MM.1S (cell line): ENCODE results near the gene ZNF275.

Experiments
- DNase-seq: peaks from one replicate; pipeline ENCODE4 v3.0.0-alpha.2; 2015
- H2AFZ ChIP-seq: fragments of 300-600 bp; sonication (generic); 2 replicates; pipeline ENCODE4 v1.6.0; 2016; ENCODE audit warnings: antibody characterized with exemption, low read length
- H3F3A ChIP-seq: fragments of 300-600 bp; sonication (generic); 2 replicates; pipeline ENCODE4 v1.6.1; 2016; ENCODE audit warnings: mild to moderate bottlenecking, antibody characterized with exemption, low read length, moderate library complexity, mixed read lengths; ENCODE audit not compliant: insufficient read depth
- H3K27ac ChIP-seq: fragments of 300-600 bp; sonication (generic); 2 replicates; pipeline ENCODE4 v1.5.1; 2016; ENCODE audit warnings: mild to moderate bottlenecking, low read length
- H3K27me3 ChIP-seq: fragments of 300-600 bp; sonication (generic); replicated peaks from 2 replicates; pipeline ENCODE4 v1.6.0; 2016; ENCODE audit warnings: low read length; ENCODE audit not compliant: insufficient read depth
- H3K36me3 ChIP-seq: fragments of 300-600 bp; sonication (generic); replicated peaks from 2 replicates; pipeline ENCODE4 v1.6.1; 2016; ENCODE audit warnings: mild to moderate bottlenecking, low read length, mixed read lengths; ENCODE audit not compliant: insufficient read depth
- H3K4me1 ChIP-seq: fragments of 300-600 bp; sonication (generic); 2 replicates; pipeline ENCODE4 v1.6.1; 2016; ENCODE audit warnings: low read length, mixed read lengths
- H3K4me2 ChIP-seq: fragments of 300-600 bp; sonication (generic); 2 replicates; pipeline ENCODE4 v1.6.0; 2016; ENCODE audit warnings: low read depth, low read length
- H3K4me3 ChIP-seq: fragments of 300-600 bp; sonication (generic); 2 replicates; pipeline ENCODE4 v1.5.1; 2016; ENCODE audit warnings: low read length, mixed read lengths
- H3K79me2 ChIP-seq: fragments of 300-600 bp; sonication (generic); 2 replicates; pipeline ENCODE4 v1.6.1; 2016; ENCODE audit warnings: mixed run types, low read length, mixed read lengths
- H3K9ac ChIP-seq: fragments of 300-600 bp; sonication (generic); 2 replicates; pipeline ENCODE4 v1.6.1; 2016; ENCODE audit warnings: low read length, mixed read lengths
- H3K9me2 ChIP-seq: fragments of 300-600 bp; sonication (generic); replicated peaks from 2 replicates; pipeline ENCODE4 v1.6.1; 2016; ENCODE audit warnings: mild to moderate bottlenecking, low read length, mixed read lengths; ENCODE audit not compliant: insufficient read depth
- H3K9me3 ChIP-seq: fragments of 300-600 bp; sonication (generic); replicated peaks from 2 replicates; pipeline ENCODE4 v1.6.1; 2016; ENCODE audit warnings: mild to moderate bottlenecking, low read length, mixed read lengths; ENCODE audit not compliant: insufficient read depth
- H4K20me1 ChIP-seq: fragments of 300-600 bp; sonication (generic); 2 replicates; pipeline ENCODE4 v1.6.1; 2016; ENCODE audit warnings: mild to moderate bottlenecking, low read length, moderate library complexity, mixed read lengths; ENCODE audit not compliant: insufficient read depth
- EZH2 ChIP-seq: fragments of 300-600 bp; sonication (generic); optimal IDR thresholded peaks from 2 replicates; pipeline ENCODE3; 2017; ENCODE audit warnings: low read depth, mild to moderate bottlenecking, antibody characterized with exemption, low read length, mixed read lengths
- EZH2phosphoT487 ChIP-seq: fragments of 300-600 bp; sonication (generic); IDR thresholded peaks from 2 replicates; pipeline ENCODE4 v1.6.1; 2018; ENCODE audit warnings: antibody characterized with exemption, low read length
- TF ChIP-seq, protein P1 (sequence below): fragments of 300-600 bp; sonication (generic); IDR thresholded peaks from 2 replicates; pipeline ENCODE4 v1.5.1; 2016; ENCODE audit warnings: antibody characterized with exemption, low read length, mixed read lengths

ZNF275 gene

DNA sequence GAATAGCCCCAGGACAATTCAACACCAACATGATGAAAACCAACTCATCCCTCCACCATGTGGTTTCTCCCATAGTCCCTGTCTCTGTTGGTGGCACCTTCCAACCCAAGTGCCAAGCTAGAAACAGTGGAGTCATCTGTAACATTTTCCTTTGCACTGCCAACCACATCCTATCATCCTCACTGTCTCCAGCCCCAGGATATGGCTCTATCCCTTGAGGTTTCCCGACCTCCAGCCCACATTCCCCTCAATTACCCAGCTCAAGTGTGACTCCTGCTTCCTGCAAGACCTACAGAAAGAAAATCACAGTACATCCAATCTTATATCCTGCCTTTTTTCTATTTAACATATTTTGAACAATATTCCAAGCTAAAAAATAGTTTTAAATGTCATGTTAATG, 36.6 kb upstream of the ZNF275 start:
- peaks cover 5% of the 10 kb centered on the region; the same call in 1 of the 2 replicates for H3F3A ChIP-seq
- no peak overlapping the region for H3K4me2 ChIP-seq
- H3K9me2 ChIP-seq = no peaks in the 10 kb centered on the region
- no peak overlapping the region for H3K4me3 ChIP-seq
- H3K79me2 ChIP-seq = no peaks in the 10 kb centered on the region
- H3K27ac ChIP-seq = no peak overlapping the region
- H3K9ac ChIP-seq = no peak overlapping the region
- DNase-seq = no peak
- H3K9me3 ChIP-seq = no peaks in the 10 kb centered on the region
- no peaks in the 10 kb centered on the region for H4K20me1 ChIP-seq
- peaks cover 10% of the 10 kb centered on the region for H3K4me1 ChIP-seq
- no peak for TF ChIP-seq EZH2phosphoT487
- no peak for TF ChIP-seq EZH2
- TF ChIP-seq, protein P1, sequence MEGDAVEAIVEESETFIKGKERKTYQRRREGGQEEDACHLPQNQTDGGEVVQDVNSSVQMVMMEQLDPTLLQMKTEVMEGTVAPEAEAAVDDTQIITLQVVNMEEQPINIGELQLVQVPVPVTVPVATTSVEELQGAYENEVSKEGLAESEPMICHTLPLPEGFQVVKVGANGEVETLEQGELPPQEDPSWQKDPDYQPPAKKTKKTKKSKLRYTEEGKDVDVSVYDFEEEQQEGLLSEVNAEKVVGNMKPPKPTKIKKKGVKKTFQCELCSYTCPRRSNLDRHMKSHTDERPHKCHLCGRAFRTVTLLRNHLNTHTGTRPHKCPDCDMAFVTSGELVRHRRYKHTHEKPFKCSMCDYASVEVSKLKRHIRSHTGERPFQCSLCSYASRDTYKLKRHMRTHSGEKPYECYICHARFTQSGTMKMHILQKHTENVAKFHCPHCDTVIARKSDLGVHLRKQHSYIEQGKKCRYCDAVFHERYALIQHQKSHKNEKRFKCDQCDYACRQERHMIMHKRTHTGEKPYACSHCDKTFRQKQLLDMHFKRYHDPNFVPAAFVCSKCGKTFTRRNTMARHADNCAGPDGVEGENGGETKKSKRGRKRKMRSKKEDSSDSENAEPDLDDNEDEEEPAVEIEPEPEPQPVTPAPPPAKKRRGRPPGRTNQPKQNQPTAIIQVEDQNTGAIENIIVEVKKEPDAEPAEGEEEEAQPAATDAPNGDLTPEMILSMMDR = no peak
- no peaks in the 10 kb centered on the region for H3K36me3 ChIP-seq
- no peaks in the 10 kb centered on the region for H3K27me3 ChIP-seq
- H2AFZ ChIP-seq = no peak overlapping the region

DNA sequence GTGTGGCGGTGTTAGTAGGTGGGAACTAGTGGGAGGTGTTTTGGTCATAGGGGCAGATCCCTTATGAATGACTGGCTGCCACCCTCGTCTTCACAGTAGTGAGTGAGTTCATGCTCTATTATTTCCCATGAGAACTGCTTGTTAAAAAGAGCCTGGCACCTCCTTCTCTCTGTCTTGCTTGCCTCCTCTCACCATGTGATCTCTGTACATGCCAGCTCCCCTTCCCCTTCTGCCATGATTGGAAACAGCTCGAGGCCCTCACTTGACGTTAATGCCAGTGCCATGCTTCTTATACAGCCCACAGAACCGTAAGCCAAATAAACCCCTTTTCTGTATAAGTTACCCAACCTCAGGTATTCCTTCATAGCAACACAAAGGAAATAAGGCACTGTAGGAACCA, 34.1 kb upstream of the ZNF275 start:
- no peak for DNase-seq
- Histone ChIP-seq H3K4me1 (no peaks in the 10 kb centered on the region), H3K27me3 (no peaks in the 10 kb centered on the region)

DNA sequence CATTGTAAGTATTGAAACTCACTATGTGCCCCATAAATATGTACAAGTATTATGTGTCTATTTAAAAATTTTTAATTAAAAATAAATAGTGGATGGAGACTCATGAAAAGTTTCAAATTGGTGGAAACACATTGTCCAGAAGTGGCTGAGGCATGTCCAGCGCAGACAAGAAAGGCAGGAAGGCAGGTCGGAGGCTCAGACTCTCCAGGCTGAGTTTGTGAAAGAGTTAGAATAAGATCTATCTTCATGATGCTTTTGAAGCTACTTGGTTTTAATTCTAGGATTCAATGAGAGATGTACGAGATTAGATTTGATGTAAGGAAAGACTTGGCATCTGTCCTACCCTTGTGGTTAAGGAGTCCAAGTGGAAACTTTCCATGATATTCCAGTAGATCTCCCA, 32.2 kb upstream of the ZNF275 start:
- Histone ChIP-seq H3K9me2 (no peaks in the 10 kb centered on the region), H2AFZ (no peak overlapping the region), H3K27me3 (no peaks in the 10 kb centered on the region), H4K20me1 (no peaks in the 10 kb centered on the region), H3K4me1 (no peaks in the 10 kb centered on the region), H3K4me2 (no peak overlapping the region), H3K36me3 (no peaks in the 10 kb centered on the region), H3K9me3 (no peaks in the 10 kb centered on the region), H3K27ac (no peak overlapping the region), H3F3A (no peaks in the 10 kb centered on the region), H3K9ac (no peak overlapping the region), H3K79me2 (no peaks in the 10 kb centered on the region), H3K4me3 (no peak overlapping the region)
- no peak for DNase-seq
- TF ChIP-seq EZH2 = no peak

More for the DNA sequence above, 34.1 kb upstream of the ZNF275 start:
- Histone ChIP-seq H3K9ac (no peak overlapping the region), H3K36me3 (no peaks in the 10 kb centered on the region), H3K4me3 (no peak overlapping the region), H3K4me2 (no peak overlapping the region), H2AFZ (no peak overlapping the region), H3K9me3 (no peaks in the 10 kb centered on the region), H3K9me2 (no peaks in the 10 kb centered on the region), H3K79me2 (no peaks in the 10 kb centered on the region), H3F3A (no peaks in the 10 kb centered on the region), H4K20me1 (no peaks in the 10 kb centered on the region), H3K27ac (no peak overlapping the region)
- TF ChIP-seq EZH2 (no peak), EZH2phosphoT487 (no peak)
- TF ChIP-seq, protein P1 = no peak

DNA sequence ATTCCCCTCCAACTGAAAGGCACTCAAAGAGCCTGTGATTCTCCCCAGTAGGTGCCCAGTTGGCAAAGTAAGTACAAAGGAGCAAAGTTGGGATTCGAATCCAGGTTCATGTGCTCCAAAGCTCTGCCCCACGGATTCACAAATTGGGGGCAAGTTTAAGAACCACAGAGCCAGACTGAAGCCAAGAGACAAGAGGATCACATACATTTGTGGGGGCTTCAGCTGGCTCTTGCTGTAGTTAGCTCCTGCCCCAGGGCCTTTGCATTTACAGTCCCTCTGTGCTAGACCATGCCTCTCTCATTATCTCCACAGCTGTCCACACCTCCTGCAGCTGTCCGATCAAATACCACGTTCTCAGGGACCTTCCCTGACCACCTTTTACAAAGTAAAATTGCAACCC, 31.2 kb upstream of the ZNF275 start:
- no peak for DNase-seq
- Histone ChIP-seq H3K4me1 (no peaks in the 10 kb centered on the region), H3F3A (no peaks in the 10 kb centered on the region), H3K27me3 (no peaks in the 10 kb centered on the region), H3K9ac (no peak overlapping the region), H3K9me3 (no peaks in the 10 kb centered on the region), H4K20me1 (no peaks in the 10 kb centered on the region), H3K27ac (no peak overlapping the region), H3K4me3 (no peak overlapping the region), H3K36me3 (no peaks in the 10 kb centered on the region), H3K4me2 (no peak overlapping the region), H3K9me2 (no peaks in the 10 kb centered on the region), H3K79me2 (no peaks in the 10 kb centered on the region), H2AFZ (no peak overlapping the region)
- TF ChIP-seq EZH2phosphoT487 (no peak), EZH2 (no peak)
- TF ChIP-seq, protein P1 = no peak
